ENCODE results near the gene RAET1G.
"Not testable (repeated sequence)": the region's sequence is repeated elsewhere in the genome, so short reads cannot be mapped to it uniquely, and the experiment has no call there.

The RAET1G gene

GRCh38 chr6:149921361-149921760 lies 1.6 kb downstream of the RAET1G start:
- TF ChIP-seq CTCF (conservative IDR thresholded peaks at IDR 0.05) (no peak), ZFX (IDR thresholded peaks at IDR 0.05) (no peak)
- no peak overlapping the region for H3K27ac ChIP-seq

- H3K27ac ChIP-seq: no peak overlapping the region
- no peak for TF ChIP-seq ZFX (IDR thresholded peaks at IDR 0.05)
- TF ChIP-seq CTCF (conservative IDR thresholded peaks at IDR 0.05): no peak
Measured at GRCh38 chr6:149919834-149920225, 3.1 kb downstream of the RAET1G start.

GRCh38 chr6:149919126-149919833 lies 3.6 kb downstream of the RAET1G start:
- not testable (repeated sequence) for H3K27ac ChIP-seq

GRCh38 chr6:149918151-149918905 lies 4.6 kb downstream of the RAET1G start:
- TF ChIP-seq CTCF (conservative IDR thresholded peaks at IDR 0.05) (no peak), ZFX (IDR thresholded peaks at IDR 0.05) (no peak)
- no peak overlapping the region for H3K27ac ChIP-seq

GRCh38 chr6:149917679-149918078 lies 5.2 kb downstream of the RAET1G start:
- H3K27ac ChIP-seq: no peak overlapping the region
- TF ChIP-seq ZFX (IDR thresholded peaks at IDR 0.05): no peak
- no peak for TF ChIP-seq CTCF (conservative IDR thresholded peaks at IDR 0.05)

- no peak for TF ChIP-seq ZFX (IDR thresholded peaks at IDR 0.05)
- TF ChIP-seq CTCF (conservative IDR thresholded peaks at IDR 0.05): no peak
- no peak overlapping the region for H3K27ac ChIP-seq
Measured at GRCh38 chr6:149915970-149916865, 6.7 kb downstream of the RAET1G start.

GRCh38 chr6:149913540-149914240 lies 9.2 kb downstream of the RAET1G start:
- TF ChIP-seq CTCF (conservative IDR thresholded peaks at IDR 0.05): no peak
- no peak for TF ChIP-seq ZFX (IDR thresholded peaks at IDR 0.05)
- no peak overlapping the region for H3K27ac ChIP-seq

Data from C4-2B (cell line).